HG02610 (cell line): Measurements from ENCODE around the gene RUFY1.
A peak's percentile ranks its signal among the peaks of the same experiment; 100 is the strongest.
"Not testable (repeated sequence)": the region's sequence is repeated elsewhere in the genome, so short reads cannot be mapped to it uniquely, and the experiment has no call there.

Experiments used
- ATAC-seq: cut with Tn5 transposase; IDR thresholded peaks from one replicate; pipeline ENCODE4 v1.9.1; 2021; ENCODE audit warnings: mild to moderate bottlenecking, moderate library complexity; ENCODE audit not compliant: unreplicated experiment

Gene RUFY1

DNA sequence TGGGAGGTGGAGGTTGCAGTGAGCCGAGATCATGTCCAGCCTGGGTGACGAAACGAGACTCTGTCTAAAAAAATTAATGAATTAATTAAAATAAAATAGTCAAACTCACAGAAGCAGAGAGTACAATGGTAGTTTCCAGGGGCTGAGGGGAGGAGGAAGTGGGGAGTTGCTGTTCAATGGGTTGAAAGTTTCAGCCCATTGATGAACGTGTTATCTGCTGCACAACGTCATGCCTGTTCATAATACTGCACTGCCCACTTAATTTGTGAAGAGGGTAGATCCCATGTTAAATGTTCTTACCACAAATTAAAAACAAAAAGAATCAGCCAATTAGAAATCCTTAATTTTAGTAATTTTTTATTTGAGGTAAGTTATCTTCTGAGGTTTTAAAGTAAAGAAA, 16.4 kb upstream of the RUFY1 start:
- peak; percentile 32 for ATAC-seq

DNA sequence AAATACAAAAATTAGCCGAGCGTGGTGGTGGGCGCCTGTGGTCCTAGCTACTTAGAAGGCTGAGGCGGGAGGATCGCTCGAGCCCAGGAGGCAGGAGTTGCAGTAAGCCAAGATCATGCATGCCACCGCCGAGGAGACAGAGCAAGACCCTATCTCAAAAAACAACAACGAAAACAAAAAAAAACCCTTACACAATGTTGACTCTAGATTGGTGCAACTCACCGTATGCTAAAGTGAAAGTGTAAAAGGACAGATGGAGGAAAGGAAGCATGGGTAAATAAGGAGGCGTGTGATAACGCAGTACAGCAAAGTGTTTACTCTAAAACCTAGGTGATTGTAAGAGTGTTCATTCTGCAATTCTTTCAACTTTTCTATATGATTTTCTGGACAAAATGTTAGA, 15.9 kb upstream of the RUFY1 start:
- ATAC-seq = peak; percentile 49

DNA sequence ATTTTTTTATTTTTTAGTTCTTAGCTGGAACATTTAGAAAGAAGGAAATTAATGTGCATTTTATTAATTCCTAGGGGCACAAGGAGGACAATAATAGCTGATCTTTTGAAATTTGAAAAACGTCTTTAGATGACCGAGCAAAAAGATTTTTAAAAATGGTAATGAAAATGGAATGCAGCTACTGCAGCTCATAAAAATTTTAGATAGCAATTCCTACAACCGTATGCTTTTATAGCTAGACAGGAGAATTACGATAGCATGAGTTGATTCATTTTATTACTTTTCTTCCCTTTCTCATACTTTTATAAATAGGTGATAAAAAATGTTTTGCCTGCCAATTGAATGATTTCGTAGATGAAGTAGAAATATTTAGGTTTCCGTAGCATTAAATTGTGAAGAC, 13.7 kb upstream of the RUFY1 start:
- ATAC-seq = no peak

DNA sequence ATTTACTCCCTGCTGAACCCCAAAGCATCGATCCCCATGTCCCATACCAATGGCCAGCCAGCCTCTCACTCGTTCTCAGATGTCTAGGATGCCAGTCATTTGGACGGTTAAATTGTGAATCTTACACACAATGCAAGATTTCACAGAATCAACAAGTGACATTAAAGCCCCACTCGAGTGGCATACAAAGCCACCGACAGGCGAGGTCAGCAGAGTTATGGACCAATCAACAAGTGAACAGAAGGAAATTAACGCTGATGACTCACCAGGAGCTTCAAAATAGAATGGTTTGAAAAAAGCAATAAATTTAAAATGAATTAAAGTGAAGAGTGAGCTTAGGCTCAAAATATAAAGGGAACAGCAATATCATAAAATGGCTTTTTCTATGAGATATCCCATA, 8.2 kb upstream of the RUFY1 start:
- no peak for ATAC-seq

DNA sequence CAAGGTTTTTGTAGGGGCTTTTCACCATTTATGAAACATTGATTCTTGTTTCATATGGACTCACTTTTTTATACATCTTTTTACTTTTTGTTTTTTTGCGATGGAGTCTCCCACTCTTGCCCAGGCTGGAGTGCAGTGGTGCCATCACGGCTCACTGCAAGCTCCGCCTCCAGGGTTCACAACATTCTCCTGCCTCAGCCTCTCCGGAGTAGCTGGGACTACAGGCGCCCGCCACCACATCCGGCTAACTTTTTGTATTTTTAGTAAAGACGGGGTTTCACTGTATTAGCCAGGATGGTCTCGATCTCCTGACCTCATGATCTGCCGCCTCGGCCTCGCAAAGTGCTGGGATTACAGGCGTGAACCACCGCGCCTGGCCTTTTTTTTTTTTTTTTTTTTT, 7.1 kb upstream of the RUFY1 start:
- ATAC-seq = not testable (repeated sequence)

DNA sequence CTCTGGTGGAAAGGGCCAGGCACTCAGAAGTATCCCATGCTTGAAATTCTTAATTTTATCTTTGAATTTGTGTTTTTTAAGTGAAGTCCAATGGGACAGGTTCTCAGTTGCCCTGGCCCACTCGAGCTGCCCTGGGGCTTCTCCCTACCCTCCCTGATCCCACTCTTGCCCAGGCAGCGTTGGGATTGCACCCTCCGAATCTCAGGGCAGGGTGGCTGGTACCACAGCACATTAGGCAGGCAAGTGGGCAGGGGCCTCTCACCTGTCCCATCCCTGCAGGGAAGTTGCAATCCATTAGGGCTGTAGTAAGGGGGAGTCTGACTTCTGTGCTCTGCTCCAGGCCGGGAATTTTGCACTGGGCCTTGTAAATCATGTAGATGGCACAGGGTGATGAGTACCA, 2.7 kb downstream of the RUFY1 start:
- no peak for ATAC-seq

DNA sequence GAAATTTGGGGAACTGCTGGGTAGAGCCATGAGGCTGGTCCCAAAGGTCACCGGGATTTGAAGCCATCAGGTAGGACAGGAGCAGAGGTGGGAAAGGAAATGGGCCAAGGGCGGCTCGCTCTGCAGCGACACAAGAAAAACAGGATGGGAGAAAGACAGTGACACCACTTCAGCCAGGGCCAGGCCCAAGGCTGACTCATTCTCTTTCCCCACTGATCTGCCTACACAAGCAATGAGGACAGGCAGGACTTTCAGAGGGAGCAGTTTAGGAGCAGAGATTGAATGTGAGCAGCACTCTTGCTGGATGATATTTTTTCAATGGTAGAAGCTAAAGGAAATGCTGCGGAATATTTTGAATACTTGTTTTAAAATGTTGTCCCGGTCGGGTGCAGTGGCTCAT, 3.5 kb downstream of the RUFY1 start:
- no peak for ATAC-seq

DNA sequence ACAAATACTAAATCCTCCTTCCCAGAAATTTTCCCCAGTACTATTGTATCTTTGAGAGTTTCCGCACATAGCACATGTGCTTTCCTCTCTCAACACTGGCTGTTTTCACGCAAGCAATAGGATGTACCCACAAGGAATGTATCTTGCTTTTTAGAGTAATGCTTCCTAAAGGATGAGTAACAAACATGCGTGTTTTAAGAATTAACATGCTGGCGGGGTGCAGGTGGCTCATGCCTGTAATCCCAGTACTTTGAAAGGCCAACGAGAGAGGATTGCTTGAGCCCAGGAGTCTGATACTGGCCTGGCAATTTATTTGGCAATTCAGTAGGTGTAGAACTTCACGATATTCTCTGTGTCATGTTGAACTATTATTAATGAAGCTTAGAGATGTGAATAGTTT, 4.6 kb downstream of the RUFY1 start:
- no peak for ATAC-seq

DNA sequence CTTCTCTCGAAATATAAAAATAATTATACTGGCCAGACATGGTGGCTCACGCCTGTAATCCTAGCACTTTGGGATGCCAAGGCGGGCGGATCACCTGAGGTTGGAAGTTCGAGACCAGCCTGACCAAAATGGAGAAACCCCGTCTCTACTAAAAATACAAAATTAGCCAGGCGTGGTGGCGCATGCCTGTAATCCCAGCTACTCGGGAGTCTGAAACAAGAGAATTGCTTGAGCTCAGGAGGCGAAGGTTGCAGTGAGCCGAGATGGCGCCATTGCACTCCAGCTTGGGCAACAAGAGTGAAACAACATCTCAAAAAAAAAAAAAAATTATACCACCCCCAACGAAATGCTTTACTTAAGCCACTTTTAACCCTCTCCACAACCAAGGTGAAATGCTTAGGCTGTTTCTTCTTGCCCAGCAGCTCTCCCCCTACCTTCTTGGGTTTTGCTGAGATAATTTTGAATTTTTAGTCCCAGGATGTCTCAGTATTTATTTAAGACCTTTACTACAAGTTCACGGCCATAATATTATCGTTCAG, 8.0 kb downstream of the RUFY1 start:
- ATAC-seq = not testable (repeated sequence)

DNA sequence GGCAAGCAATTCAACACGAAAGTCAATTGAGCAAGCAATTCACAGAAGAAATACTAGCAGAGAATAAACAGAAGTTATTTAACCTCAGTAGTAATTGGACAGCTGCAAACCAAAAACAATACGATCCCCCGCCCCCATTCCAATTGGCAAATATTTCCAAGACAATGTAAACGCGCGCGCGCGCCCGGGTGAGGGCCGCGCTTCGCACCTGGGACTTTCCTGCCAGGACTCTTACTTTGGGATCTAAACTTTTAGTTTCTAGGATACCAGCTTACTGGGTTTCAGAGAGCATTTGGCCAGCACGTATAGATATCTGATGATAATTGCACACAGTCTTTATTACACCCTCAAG, 8.6 kb downstream of the RUFY1 start:
- ATAC-seq = no peak

DNA sequence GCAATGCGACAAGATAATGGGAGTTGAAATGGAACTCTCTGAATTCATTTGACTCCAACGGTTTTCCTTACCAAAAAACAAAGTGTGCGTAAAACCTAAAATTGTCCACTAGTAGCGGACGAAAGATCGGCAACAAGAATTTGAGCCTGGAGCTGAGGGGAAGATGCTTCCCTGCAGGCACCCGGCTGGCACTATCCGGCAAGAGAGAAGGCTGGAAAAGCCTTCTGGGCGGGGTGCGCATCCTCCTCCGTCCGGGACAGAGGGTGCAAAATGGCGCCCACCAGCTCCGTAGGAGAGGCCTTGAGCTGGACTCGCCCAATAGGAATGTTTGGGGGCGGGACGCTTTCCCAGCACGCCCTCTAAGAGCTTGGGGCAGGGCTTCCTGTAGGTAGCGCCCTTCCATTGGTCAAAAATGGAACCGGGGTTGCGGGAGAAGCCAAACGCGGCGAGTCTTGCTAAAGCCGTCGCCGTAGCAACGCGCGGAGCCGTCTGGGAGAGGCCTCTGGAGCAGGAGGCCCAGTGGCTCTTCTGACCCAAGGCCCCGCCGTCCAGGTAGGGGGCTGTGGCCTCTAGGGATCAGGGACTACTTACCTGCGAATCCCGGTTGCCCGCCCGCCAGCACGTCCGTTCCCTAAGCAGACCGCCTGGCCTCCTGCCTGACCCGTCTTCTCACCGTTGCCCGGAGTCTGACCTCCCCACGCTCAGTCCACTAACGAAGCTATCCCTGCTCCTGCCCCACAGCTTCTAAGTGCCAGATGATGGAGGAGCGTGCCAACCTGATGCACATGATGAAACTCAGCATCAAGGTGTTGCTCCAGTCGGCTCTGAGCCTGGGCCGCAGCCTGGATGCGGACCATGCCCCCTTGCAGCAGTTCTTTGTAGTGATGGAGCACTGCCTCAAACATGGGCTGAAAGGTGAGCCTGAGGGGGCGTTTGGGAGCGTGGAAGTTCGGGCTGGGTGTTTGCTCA, 9.2 kb downstream of the RUFY1 start:
- ATAC-seq = peak; percentile 99

DNA sequence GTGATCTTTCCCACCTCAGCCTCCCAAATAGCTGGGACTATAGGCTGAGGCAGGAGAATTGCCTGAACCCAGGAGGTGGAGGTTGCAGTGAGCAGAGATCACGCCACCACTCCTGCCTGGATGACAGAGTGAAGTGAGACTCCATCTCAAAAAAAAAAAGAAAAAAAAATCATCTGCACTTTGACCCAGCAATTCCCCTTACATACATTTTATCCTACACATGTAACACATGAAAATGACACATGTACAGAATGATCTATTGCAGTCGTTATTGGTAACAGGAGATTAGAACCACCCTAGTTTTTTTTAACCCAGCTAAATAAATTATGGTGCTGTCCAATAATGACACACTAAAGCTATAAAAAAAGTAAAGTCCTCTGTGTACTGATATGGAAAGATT, 14.2 kb downstream of the RUFY1 start:
- ATAC-seq = no peak

DNA sequence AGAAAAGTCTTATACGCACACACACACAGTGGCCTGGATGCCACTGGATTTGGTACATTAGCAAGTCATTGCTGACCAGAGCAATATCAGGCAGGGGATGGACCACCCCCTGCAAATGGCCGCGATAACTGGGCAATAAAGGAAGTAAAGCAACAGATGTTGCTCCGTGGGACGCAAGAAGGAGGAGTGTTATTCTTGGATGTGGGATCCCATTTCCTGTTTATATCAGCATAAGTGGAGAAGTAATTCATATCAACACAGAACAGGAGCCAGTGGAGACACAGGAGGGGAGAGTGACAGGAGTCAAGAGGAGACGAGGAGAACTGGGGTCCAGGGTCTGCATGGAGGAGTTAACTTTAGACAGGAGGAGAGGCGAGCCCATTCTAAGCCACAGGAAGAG, 18.4 kb downstream of the RUFY1 start:
- no peak for ATAC-seq

DNA sequence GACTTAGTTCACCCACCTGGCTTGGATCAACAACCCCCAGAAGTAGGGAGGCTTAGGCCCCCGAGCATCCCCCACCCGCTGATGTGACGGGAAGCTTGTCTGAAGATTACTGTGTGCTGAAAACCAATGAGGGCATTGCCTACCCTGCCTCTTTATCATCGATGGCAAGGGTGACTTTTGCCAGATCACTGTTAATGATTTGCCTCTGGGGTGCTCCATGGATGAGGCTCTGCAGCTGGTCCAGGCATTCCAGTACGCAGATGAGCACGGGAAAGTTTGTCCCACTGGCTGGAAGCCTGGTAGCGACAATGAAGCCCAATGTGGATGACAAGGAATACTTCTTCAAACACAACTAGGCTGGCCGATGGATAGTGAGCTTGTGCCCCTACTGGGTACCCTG, 22.0 kb downstream of the RUFY1 start:
- ATAC-seq = no peak

DNA sequence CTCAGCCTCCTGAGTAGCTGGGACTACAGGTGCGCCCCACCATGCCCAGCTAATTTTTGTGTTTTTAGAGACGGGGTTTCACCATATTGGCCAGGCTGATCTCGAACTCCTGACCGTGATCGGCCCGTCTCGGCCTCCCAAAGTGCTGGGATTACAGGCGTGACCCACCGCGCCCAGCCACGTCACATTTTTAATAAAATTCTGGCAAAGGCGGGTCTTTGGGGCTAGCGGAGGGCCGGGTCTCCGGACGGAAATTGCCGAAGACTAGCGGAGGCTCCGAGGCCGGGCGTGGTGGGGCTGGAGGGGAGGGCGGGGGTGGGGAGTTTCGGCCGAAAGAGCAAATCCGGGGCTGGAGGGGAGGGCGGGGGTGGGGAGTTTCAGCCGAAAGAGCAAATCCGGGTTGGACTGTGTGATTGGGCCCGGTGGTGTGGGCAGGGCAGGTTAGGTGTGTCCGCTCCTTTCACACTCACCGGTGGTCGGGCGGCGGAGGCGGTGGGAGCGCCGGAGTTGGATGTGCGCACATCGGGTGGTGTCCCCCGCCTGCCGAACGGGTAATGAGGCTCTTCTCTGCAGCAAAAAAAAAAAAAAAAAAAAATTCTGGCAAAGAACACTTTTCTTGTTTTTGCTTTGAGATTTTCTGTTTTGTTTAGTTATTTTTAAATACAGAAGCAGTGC, 27.1 kb downstream of the RUFY1 start:
- no peak for ATAC-seq

DNA sequence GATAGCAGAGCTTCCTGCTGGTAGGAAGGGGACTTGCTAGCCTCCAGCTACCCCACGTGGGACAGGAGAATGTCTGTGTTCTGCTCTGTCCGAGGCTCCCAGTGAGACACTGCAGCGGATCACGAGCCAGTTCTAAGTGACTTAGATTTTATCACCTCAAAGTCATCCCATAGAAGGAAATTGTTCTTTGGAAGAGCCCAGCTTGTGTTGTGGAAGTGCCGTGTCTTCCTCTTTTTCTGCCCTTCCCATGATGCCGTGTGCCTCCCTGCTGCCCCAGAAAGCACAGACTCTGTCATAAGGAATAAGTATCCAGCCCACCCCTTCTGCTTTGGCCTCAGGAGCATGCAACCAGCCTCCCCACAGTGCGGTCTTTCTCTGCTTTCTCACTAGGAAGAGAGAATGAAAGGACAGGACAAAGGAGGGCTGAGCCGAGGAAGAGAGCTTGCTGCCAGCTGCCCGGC, 35.6 kb downstream of the RUFY1 start:
- ATAC-seq = no peak

DNA sequence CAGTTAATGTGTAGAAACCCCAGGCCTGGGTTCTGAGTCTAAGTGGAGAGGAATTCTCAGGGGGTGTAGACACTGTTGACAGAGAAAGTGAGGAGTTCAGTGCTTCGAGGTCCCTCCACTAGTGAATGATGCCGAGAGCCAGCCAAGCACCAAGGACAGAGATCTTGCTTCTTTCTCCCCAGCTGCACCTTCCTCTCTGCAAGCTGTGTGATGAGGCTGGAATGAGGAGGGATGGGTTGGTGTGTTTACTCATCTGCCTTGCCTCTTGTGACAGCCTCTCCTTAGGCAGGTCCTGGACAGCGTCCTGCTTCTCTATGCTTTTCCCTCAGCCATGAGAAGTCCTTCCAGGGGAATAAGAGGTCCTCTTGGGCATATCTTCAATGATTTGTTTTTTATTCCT, 37.8 kb downstream of the RUFY1 start:
- no peak for ATAC-seq

DNA sequence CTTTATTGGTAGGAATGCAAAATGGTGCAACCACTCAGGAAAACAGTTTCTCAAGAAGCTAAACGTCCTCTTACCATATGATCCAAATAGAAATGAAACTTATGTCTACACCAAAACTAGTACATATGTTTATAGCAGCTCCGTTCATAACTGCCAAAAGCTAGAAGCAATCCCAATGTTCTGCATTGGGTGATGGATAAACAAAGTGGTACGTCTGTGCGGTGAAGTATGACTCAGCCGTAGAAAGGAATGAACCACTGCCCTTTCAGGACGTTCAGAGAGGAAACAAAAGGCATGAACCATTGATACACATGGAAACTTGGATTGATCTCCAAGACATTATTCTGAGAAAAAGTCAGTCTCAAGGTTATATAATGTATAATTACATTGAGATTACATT, 45.6 kb downstream of the RUFY1 start:
- ATAC-seq = no peak

DNA sequence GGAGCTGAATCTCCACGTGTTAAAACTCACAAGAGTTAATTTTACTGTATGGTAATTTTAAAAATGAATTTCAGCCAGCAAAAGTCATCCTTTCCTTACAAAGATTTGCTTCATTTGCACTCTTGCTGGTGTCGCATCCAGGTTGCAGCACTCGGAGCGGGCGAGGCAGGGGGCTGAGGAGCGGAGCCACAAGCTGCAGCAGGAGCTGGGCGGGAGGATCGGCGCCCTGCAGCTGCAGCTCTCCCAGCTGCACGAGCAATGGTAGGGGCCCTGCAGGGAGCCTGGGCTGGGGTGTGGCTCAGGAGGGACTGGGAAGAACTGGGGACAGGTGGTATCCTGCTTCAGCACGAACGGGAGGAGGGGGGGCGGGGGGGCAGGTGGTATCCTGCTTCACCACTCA, 46.1 kb downstream of the RUFY1 start:
- no peak for ATAC-seq

DNA sequence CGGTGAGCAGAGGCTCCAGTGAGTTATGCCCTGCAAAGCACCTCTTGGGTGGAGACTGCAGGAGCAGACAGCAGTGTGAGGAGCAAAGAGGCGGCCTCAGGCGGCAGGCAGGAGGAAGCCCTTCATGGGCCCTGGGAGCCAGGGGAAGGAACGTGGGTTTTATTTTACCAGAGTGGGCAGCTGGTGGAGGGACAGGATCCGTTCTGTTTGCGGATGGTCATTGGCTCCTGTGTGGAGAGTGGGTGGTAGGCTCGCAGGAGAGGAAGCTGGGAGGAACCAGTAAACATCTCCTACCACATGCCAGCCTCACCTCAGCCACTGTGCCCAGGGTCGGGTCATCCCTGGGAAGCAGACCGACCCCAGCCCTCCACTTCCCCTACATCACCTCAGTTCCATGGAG, 48.7 kb downstream of the RUFY1 start:
- ATAC-seq = no peak

DNA sequence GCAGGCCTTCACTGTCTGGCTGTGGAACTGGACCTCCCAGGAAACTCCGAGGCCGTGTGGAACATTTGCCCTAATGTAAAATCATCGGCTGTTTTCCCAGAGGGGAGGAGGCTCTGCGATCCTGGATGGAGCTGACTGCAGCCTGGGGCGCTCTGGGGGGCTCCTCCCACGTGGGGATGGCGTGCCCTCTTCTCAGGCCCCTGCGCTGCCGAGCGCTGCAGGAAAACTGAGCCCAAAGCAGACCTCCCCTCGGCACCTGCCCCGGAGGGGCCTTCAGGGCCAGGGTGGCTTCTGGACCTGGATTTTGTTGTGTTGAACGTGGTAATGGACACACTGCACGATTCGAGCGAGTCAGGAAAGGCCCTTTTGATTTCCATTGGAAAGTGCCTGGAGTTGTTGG, 49.2 kb downstream of the RUFY1 start:
- ATAC-seq = no peak

DNA sequence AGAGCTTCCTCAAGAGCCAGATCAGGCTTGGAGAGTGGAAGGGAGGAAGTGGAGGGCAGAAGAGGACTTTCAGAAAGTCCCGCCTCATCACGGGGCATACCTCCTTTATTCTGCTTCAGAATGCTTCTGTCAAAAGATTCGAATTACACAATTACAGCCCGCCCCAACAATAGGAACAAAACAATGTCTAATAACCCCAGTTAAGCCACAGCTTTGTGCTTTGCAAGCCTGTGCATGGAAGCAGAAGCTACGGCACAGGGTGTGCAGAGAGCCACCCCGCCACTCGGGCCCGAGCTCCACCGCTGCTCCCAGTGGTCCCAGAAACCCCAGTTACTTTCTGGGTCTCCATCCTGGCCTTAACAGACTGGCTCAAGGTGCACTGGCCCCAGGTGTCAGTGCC, 49.6 kb downstream of the RUFY1 start:
- ATAC-seq = no peak
